HG03045 (cell line): ENCODE data around the gene RNF121.

Experiments used
- ATAC-seq: cut with Tn5 transposase; IDR thresholded peaks from one replicate; pipeline ENCODE4 v1.9.1; 2021; ENCODE audit warnings: mild to moderate bottlenecking, moderate library complexity; ENCODE audit not compliant: unreplicated experiment

The RNF121 gene

DNA sequence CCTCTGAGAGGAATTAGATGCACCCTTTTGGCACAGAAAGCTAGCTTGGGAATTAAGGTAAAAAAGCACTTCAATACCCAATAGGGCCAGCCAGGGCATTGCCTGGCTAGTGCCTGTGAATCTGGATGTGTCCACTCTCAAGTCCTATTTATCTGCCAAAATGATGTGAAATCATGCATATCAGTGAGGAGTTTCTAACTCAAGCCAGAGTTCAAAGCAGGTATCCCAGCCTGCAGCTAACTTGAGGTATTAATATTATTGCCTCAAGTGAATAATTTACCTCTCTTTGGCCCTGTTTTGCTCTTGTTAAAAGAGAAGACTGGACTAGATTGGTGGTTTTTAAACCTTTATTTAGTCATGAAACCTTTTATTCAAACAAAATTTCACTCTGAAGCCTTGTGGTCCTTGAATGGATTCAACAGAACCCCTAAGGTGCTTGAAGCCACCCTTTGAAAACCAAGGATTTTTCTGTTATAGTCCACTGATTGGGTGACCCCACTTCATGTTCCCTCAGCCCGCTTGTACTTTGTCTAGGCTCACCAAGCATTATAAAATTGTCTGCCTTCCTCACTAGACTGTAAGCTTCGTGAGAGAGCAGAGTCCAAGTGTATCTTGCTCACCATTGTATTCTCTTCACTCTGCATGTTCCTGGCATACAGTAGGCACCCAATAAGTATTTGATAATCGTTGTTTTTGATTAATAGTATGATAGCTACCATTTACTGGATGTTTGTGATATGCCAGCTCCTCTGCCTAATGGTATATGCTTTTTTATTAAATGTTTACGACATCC lies 4.5 kb downstream of the RNF121 start:
- ATAC-seq = no peak

DNA sequence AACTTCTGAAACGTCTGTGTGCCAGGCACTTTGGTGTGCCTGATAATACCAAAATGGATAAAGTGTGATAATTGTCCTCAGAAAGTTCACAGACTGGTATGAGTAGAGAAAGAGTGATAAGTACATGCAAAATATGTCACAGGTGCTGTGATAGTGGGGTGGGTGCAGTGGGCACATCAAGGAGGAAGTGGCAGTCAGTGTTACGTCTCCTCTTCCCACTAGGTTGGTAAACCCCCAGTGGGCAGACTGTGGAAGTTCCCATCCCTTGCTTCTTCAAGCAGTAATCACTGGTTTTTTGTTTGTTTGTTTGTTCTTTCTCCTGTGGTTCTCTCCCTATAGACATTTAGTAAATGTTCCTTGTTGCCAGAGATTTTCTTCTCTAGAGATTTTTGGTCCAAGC lies 5.4 kb downstream of the RNF121 start:
- ATAC-seq = no peak

DNA sequence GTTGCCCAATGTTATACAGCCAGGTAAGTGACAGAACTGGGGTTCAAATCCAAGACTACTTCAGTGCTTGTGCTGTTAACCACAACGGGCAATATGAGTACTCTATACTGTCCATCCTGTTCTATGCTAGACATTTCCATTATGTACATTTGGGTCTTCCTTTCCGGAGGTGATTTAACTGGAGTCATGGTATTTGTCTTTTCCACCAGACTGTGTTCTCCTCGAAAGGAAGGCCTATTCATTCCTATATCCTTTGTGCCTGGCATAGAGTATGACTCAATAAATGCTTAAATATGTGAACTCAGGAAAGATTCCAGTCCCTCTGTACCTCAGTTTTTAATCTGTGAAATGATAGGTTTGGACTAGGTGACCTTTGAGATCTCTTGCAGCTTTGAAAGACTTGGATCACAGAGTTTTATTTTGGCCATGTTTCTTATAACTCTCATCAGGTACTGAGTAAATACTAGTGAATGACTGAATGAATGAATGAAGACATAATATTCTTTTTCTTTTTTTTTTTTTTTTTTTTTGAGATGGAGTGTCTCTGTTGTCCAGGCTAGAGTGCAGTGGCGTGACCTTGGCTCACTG lies 6.6 kb downstream of the RNF121 start:
- no peak for ATAC-seq

DNA sequence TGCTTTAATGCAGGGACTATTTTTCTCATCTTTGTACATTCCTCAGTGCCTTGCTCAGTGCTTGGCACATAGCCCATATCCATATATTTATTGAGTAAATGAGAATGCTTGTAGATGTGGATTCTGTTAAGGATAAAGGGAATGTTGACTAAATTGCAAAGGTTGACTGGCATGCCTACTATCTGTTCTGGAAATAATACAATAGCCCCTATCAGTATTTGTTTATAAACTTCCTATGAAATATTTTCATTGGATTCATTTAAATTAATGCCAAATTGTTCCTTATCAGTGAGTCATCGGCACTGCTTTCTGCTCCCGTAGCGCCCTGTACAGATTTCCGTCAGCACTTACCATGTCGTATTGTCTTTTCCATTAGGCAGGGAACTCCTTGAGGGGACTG lies 8.0 kb downstream of the RNF121 start:
- no peak for ATAC-seq

DNA sequence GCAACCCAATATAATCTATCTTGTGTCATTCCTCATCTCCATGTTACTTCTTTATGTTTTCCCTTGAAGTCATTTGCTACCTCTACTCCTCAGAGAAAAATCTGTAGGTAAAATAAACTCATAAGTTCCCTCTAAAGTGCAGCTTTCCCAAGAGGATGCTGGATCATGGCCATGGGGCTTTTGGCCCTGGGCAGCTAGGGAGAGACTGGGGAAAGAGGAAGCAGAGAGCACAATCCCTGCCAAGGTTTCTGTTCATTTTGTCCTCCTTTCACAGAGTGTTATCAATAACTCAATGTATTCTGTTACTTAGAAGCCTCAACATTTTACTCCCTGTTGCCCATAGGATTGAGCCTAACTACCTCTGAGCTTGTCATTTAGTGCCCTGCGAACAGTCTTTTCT lies 9.0 kb downstream of the RNF121 start:
- ATAC-seq = no peak

DNA sequence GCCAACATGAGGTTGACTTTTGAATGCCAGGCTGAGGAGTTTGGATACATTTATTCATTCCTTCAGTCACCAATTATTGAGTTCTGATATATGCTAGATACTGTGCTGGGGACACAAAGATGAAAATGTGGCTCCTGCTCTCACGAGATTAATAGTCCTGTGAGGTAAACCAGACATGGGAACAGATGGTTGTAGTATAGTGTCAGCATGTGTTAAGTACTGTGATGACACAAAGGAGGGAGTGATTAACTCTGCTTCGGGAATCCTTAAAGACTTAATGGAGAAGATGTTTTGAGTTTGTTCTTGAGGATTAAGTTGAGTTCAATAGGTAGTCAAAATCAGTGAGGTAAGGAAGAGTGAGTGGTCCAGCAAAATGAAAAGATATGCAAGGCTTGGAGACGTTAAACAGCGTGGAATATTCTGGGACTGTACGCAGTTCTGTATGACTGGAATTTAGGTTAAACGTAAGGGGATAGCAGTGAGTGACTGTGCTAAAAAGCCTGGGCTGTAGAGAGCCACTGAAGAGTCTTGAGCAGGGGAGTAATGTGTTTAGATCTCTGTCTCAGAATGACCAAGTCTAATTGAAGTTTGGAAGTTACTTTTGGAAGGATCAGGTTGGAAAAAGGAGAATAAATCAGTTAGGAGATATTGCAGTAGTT lies 11.8 kb downstream of the RNF121 start:
- ATAC-seq = no peak

DNA sequence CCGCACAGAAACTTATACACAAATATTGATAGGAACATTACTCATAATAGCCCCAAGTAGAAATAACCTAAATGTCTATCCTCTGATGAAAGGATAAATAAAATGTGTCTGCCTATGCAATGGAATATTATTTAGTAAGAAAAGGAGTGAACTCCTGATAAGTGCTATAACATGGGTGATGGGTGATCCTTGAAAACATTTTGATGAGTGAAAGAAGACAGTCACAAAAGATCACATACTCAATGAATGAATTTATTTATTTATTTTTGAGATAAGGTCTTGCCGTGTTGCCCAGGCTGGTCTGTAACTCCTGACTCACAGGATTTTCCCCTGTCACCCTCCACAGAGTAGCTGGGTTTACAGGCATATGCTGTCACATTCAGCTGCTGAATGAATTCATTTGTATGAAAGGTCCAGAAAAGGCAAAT lies 17.3 kb downstream of the RNF121 start:
- ATAC-seq = no peak

DNA sequence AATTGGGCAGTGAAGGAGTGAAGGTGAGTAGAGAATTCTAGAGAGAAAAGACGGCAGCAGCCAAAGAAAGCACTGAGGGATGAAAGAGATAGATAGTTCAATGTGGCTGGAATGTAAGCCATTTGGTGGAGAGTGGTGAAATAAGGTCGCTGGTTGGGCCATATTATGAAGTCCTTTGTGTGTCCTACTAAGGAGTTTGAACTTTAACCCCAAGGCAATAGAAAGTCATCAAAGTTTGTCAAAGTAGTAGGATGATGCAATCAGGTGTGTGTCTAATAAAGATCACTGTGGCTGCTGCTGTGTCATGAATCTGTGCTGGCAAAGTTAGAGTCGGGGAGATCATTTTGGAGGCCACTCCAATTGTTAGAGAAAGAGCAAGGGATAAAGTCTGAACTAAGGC lies 18.7 kb downstream of the RNF121 start:
- no peak for ATAC-seq

DNA sequence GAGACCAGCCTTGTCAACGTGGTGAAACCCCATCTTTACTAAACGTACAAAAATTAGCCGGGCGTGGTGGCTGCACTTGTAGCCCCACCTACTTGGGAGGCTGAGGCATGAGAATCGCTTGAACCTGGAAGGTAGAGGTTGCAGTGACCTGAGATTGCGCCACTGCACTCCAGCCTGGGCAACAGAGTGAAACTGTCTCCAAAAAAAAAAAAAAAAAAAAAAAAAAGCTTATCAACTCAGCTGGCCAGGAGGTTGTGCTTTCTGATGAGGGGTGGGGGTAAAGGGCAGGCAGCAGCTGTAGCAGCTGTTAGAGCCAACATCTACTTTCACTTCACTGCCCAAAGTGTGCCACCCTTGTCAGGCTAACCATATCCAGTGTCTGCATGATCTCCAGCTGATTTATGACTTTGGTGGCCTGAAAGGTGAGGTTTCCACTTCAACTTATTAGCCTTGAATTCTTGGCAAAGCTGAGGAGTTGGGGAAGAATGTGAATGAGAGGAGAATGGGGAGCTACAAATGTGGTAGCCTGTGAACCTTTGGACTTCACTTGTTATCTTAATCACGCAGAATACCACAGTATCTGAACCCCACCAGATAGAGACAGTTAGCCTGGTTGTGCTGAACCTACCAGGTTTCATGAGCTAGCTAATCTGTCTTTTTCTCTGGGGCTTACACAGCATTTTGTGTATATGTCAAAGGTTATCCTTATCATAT lies 19.6 kb downstream of the RNF121 start:
- ATAC-seq = no peak

DNA sequence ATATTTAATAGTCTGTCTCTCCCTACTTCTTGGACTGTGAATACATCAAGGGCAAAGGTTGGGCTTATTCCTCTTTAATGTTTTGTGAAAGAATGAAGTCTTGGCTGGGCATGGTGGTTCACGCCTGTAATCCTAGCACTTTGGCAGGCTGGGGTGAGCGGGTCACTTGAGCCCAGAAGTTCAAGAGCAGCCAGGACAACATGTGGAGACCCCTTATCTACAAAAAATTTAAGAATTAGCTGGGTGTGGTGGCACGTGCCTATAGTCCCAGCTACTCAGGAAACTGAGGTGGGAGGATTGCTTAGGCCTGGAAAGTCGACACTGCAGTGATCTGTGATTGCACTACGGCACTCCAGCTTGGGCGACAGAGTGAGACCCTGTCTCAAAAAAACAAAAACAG lies 20.2 kb downstream of the RNF121 start:
- ATAC-seq = no peak

DNA sequence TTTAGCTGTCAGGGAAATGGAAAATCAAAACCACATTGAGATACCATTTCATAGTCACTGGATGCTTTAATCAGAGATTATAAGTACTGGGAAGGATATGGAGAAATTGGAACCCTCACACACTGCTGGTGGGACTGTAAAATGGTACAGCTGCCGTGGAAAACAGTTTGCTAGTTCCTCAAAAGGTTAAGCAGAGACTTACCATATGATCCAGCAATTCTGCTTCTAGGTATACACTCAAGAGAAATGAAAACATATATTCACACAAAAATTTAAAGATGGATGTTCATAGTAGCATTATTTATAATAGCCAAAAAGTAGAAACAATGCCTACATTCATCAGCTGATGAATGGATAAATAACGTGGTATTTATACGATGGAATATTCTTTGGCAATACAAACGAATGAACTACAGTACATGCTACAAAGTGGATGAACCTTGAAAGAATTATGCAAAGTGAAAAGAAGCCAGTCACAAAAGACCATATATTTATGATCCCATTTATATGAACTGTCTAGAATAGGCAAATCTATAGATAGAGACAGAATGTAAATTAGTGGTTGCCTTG lies 23.0 kb downstream of the RNF121 start:
- ATAC-seq = no peak

DNA sequence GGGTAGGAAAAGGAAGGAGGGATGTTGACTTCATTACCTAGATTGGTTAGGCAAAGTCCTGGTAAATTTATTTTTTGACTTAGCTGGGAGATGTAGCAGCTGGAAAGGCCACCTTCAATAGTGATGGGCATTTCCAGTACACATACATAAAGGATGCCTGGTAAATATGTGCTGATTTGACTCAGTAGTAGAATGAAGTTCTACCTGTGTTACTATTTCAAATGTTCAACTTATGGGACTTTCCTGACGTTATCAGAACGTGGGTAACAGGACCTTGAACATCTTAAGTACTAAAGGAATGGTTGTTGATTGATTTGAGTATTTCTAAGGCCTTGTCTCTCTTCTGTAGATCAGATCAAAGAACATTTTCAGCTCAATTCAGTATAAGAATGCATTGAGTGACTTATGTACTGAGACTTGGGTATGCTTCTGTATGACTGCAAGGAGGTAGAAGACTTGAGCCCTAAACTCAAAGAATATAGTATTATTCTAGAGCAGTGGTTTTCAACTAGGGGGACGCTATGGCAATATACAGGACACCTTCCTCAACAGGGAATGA lies 27.1 kb downstream of the RNF121 start:
- ATAC-seq = no peak

DNA sequence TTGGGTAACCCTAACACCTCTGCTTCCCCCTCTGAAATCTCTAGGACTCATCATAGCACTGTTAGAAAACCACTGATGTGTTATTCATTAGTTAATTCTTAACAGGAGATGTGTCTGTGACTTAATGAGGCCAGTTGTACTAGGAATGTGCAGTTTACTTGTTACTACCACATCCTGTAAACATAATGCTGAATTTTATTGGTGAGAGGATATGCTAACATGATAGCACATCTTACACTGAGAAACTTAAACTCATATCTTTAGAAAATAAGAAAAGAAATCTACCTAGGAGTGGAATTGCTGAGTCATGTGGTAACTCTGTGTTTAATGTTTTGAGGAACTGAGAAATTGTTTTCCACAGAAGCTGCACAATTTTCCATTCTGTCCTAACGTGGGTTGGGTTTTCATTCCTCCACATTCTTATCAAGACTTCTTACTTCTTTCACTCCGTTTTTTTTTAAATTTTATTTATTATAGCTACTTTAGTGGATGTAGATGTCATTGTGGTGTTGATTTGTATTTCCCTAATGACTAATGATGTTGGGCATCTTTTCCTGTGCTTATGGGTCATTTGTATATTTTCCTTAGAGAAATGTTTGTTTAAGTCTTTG lies 33.7 kb downstream of the RNF121 start:
- ATAC-seq = no peak

DNA sequence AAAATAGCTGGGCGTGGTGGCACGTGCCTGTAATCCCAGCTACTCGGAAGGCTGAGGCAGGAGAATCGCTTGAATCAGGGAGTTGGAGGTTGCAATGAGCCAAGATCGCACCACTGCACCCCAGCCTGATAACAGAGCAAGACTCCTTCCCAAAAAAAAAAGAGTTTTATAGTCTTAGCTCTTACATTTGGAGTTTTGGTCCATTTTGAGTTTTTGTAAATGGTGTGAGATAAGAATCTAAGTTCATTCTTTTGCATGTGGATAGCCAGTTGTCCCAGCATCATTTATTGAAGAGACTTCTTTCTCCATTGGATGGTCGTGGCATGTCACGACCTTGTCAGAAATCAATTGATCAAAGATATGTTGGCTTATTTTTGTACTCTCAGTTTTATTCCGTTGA lies 34.6 kb downstream of the RNF121 start:
- ATAC-seq = no peak

DNA sequence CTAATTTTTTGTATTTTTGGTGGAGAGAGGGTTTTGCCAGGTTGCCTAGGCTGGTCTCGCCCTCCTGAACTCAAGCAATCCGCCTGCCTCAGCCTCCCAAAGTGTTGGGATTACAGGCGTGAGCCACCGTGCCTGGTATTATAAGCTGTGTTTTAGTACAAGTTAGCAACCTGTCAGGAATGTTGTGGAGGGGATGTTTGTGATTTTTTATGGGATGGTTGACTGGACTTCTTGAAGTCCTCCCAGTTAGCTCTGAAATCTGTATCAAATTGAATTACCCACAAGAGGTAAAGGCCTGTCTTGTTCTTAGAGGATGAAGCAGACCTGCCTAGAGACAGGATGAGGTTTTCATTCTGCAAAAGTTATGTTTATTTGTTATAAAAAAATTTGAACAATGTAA lies 35.8 kb downstream of the RNF121 start:
- no peak for ATAC-seq

DNA sequence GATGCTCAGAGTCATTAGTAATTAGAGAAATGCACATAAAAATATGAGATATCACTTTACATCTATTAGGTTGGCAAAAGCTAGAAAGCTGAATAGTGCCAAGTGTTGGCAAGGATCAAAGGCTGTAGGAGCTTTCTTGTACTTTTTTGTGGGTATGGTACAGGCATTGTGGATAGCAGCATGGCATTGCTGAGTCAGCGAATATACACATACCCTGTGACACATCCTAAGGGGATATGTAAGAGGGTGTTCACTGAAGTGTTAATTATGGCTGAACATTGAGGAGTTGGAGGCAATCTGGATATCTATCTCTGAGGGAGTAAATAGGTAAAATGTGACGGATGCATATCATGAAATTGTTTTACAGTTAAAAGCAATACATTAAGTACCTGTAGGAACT lies 42.8 kb downstream of the RNF121 start:
- no peak for ATAC-seq

DNA sequence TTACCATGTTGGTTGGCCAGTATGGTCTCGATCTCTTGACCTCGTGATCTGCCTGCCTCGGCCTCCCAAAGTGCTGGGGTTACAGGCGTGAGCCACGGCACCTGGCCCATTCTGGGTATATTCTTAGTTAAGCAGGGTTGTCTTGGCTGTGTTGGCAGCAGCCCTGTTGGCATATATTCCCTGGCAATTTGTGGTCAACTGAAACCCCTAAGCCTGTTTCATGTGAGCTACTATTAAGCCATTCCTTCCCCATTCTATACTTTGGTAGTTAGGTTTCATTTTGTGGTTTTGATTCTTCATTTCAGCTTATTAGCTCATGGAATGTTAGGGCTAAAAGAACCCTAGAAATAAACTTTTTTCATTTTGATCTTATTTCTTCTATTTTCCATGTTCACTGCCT lies 47.7 kb downstream of the RNF121 start:
- no peak for ATAC-seq

DNA sequence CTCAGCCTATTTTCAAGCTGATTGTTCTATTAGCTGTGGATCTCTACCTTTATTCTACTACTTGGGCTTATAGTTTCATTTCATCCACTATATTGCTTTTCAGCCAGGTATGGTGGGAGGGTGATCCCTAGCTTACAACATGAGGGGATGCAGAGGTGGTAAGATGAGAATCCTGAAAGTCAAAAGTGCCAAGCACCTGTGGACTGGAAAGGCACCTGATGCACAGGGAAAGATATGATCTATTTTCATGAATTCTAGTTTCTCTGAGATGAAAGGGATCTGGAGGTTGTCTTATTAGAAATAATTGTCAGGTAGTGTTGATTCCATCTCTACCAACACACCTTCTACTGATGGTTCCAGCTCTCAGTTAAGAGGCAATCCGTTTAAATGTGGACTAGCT lies 48.2 kb downstream of the RNF121 start:
- no peak for ATAC-seq

DNA sequence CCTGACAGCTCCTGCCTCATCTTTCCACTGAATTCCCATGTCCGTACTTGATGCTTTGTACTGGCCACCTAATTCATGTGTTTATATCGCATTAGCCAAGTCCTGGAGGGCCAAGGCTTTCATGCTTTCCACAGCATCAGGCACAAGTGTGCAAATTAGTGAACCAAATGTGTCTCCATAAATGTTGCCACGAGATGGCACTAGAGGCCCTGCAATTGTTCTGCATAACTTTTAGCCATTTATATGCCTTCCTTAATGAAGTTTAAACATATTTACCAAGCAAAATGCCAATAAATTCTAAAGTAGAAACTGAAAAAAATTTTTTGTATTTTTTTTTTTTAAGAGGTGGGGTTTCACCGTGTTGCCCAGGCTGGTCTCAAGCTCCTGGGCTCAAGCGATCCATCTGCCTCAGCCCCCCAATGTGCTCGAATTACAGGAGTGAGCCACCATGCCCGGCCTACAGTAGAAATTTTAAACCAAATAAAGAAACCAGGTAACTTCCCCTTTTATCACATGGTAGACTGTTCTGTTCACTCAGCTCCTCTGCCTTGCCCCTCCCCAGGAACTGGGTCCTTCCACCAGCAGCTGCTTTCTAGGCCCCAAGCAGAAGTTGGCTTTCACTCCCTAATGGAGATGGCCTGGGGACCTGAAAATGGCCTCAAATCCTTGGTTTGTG lies 49.0 kb downstream of the RNF121 start:
- ATAC-seq = no peak

DNA sequence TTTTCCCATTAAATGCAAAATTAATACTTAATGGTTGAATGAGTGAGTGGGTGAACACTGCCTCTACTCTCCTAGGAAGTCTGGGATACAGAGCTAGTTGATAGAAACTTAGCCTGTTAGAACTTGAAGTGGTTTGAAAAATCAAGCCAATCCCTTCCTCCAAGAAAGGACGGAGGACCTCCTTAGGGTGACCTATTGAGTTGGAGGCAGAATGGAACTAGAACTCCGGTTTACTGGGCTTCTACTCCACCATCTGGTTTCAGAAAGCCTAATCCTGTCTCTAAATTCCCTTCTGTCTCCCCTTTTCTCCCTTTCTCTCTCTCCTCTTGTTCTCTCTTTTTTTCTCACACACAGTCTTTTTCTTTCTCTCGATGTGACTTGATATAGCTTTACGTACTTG lies 50.2 kb downstream of the RNF121 start:
- no peak for ATAC-seq
